Right lung (tissue), 10 donors: ENCODE results near the gene NDUFAF7. TPM values are rescaled to one million over a fixed set of nuclear protein-coding genes. Genes with fewer than 3 reads are reported as not detected.
"Not testable (repeated sequence)": the region's sequence is repeated elsewhere in the genome, so short reads cannot be mapped to it uniquely, and the experiment has no call there.

ENCODE experiments used
- DNase-seq, 2 donors: peaks; one replicate each; pipeline ENCODE4 v3.0.0-alpha.2; 2013
- long read RNA-seq, 8 donors: transcript quantifications; one replicate each; lab custom pipeline, GENCODE V29; 2026
- polyA plus RNA-seq, 5 donors: library from polyadenylated mRNA; unstranded; fragments of 120-200 nt; gene quantifications; one replicate each; pipeline versions ENCODE4 v1.2.1 to v1.2.3, GENCODE V29; 2013; ENCODE audit warnings: inconsistent platforms in 1 of 5, low replicate concordance in 1 of 5; ENCODE audit not compliant: insufficient read length in 5 of 5, insufficient read depth in 1 of 5

Gene NDUFAF7
- polyA plus RNA-seq = 10 to 100 TPM; 23.8 to 42.5 (median 33.3) TPM
- long read RNA-seq, donor 1, partial matches to known transcripts = 15 of 16 reads
- long read RNA-seq, donor 1, other reads (novel, unspliced or antisense) = 0 of 16 reads
- long read RNA-seq, donor 2 = 0 reads
- long read RNA-seq, donor 3 = 0 reads
- long read RNA-seq, donor 4, partial matches to known transcripts = 0 of 1 reads
- long read RNA-seq, donor 4, other reads (novel, unspliced or antisense) = 0 of 1 reads
- long read RNA-seq, donor 5, partial matches to known transcripts = 0 of 1 reads
- long read RNA-seq, donor 5, other reads (novel, unspliced or antisense) = 0 of 1 reads
- long read RNA-seq, donor 6, partial matches to known transcripts = 0 of 2 reads
- long read RNA-seq, donor 6, other reads (novel, unspliced or antisense) = 0 of 2 reads
- long read RNA-seq, donor 7, partial matches to known transcripts = 0 of 4 reads
- long read RNA-seq, donor 7, other reads (novel, unspliced or antisense) = 0 of 4 reads
- long read RNA-seq, donor 8 = 0 reads

GRCh38 chr2:37231241-37232130 is at the start of gene NDUFAF7, which contains the start of gene CEBPZ:
Gene NDUFAF7 (plus strand): TSS chr2:37231658. CDS start chr2:37231706, 48 bp downstream.
Gene CEBPZ (minus strand): TSS chr2:37231596. CDS start chr2:37231567, 29 bp downstream.
- peak; percentile 88 to 90 for DNase-seq

GRCh38 chr2:37181726-37182684 is 49.5 kb upstream of the NDUFAF7 start:
- no peak for DNase-seq

- DNase-seq = no peak
Measured at GRCh38 chr2:37188570-37188969, 42.9 kb upstream of the NDUFAF7 start, which contains the start of gene SULT6B1. Gene SULT6B1 (minus strand): TSS chr2:37188670. CDS start chr2:37188640, 30 bp downstream.

GRCh38 chr2:37189452-37190153 is 41.9 kb upstream of the NDUFAF7 start:
- DNase-seq = no peak

- no peak for DNase-seq
Measured at GRCh38 chr2:37190290-37190689, 41.2 kb upstream of the NDUFAF7 start.

- DNase-seq = no peak
Measured at GRCh38 chr2:37191253-37191652, 40.2 kb upstream of the NDUFAF7 start.

- DNase-seq = no peak
Measured at GRCh38 chr2:37191747-37192146, 39.7 kb upstream of the NDUFAF7 start.

GRCh38 chr2:37192551-37192950 is 38.9 kb upstream of the NDUFAF7 start:
- DNase-seq = no peak

- DNase-seq = not testable (repeated sequence)
Measured at GRCh38 chr2:37195862-37196319, 35.6 kb upstream of the NDUFAF7 start.

- peak; percentile 84 to 85 for DNase-seq
Measured at GRCh38 chr2:37196320-37197195, 34.9 kb upstream of the NDUFAF7 start, which contains the start of gene CEBPZOS. Gene CEBPZOS (plus strand): TSS chr2:37196496. CDS start chr2:37199705, 3,209 bp downstream.

- no peak for DNase-seq
Measured at GRCh38 chr2:37198681-37199065, 32.8 kb upstream of the NDUFAF7 start.

- no peak for DNase-seq
Measured at GRCh38 chr2:37201208-37201607, 30.2 kb upstream of the NDUFAF7 start.

- no peak for DNase-seq
Measured at GRCh38 chr2:37201766-37202165, 29.7 kb upstream of the NDUFAF7 start.

GRCh38 chr2:37203708-37204107 is 27.8 kb upstream of the NDUFAF7 start:
- no peak for DNase-seq

- DNase-seq = not testable (repeated sequence)
Measured at GRCh38 chr2:37205071-37205661, 26.3 kb upstream of the NDUFAF7 start.

- DNase-seq = no peak
Measured at GRCh38 chr2:37205689-37206341, 25.6 kb upstream of the NDUFAF7 start.

GRCh38 chr2:37206760-37207159 is 24.7 kb upstream of the NDUFAF7 start:
- DNase-seq = not testable (repeated sequence)

GRCh38 chr2:37211212-37211611 is 20.2 kb upstream of the NDUFAF7 start:
- no peak for DNase-seq
